ENCODE results near the gene EPS8.

- TF ChIP-seq CTCF (IDR thresholded peaks at IDR 0.05) (no peak), POLR2AphosphoS5 (IDR thresholded peaks at IDR 0.05) (no peak)
Measured at GRCh38 chr12:15608941-15609340, 180.2 kb downstream of the EPS8 start.

Measured in gastroesophageal sphincter (tissue), 3 donors.